Fibroblast of skin of left quadriceps (primary cell): ENCODE measurements around the gene LOXL4.

Source experiments
- DNase-seq, 2 experiments: peaks; one replicate each; pipeline ENCODE4 v3.0.0-alpha.2; 2013; ENCODE audit warnings: low read depth in 2 of 2

The LOXL4 gene

DNA sequence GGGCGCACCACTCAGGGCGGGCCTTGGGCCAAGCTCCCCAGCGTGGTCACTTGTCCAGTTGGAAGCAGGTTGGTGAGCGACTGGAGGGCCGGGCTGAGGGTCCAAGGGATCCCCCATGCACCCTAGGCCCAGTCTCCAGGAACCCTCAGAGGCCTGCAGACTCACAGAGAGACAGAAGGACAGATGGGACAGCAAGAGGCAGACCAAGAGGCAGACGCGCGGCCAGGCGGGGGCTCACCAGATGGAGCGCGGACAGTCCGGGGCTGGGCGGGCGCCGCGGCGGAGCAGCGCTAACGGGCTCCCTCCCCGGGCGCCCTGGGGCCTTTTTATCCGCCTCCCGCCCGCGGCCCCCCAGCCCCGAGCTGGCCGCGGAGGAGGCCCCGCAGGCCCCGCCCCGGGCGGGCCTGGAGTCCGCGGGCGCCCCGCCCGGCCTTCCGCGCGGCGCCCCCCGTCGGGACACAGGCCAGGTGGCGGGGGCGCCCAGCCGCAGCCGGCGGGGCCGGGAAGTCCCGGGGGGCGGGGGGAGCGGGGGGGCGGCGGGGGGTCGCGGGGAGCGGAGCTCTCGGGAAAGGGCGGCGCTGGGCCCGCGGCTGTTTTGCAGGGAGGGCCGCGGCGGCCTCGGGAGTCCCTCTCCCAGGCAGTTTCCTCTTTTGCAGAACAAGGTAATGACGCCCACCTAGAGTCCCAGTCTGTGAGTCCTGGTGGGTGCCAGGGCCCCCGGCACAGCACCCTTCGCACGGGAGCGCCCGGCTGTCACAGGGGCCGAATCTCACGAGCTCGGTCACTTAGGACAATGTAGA, at the start of gene LOXL4:
Gene LOXL4 (minus strand): TSS at position 301 of the 800 bp plus-strand sequence. CDS start 5,175 bp downstream, outside the sequence.
- DNase-seq = no peak

DNA sequence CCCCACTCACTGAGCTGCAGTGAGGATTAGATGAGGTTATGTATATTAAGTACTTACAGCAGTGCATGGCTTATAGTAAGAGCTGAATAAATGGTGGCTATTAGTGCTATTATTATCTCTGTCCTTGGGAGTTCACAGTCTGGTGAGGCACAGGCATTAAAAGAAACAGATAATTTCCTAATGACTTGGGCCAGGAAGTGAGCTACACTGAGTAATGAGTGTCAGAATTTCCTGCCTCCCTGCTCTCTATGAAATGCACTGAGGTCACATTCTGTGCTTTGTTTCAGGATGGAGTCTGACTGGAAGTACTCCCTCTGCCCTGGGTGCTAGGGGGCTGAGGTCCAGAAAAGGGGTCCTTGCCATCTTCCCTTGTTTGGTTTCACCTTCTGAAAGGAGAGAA, 48.7 kb upstream of the LOXL4 start:
- DNase-seq = no peak

GRCh38 chr10:98316170-98316569, 48.2 kb upstream of the LOXL4 start:
- no peak for DNase-seq

GRCh38 chr10:98314532-98315284, 46.7 kb upstream of the LOXL4 start:
- DNase-seq = no peak

- DNase-seq = no peak
These were observed 45.6 kb upstream of the LOXL4 start for GRCh38 chr10:98313598-98313997.

DNA sequence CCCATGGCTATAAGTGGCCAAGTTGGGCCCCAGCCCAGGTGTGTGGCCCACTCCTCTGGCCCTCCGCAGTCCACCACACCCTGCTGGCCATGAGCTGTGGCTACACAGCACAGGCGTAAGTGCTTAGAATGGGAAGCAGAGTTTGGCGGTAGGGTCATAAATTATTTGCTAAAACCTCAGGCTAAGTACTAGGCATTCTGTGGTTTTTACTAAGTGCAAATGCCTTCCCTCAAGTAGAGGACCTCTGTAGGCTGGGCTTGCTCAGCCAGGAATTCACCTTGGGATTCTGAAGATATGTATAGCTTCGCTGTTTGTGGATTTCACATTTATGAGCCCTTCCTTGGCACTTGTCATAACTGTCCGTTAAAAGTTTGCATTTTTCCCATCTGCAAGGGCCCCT, 44.8 kb upstream of the LOXL4 start:
- DNase-seq = no peak

- DNase-seq = no peak
These were observed 44.4 kb upstream of the LOXL4 start for GRCh38 chr10:98312349-98312748.

GRCh38 chr10:98310701-98311100, 42.7 kb upstream of the LOXL4 start:
- DNase-seq = no peak

GRCh38 chr10:98309366-98310355, 41.7 kb upstream of the LOXL4 start:
- peak; percentile 73 to 77 for DNase-seq

- DNase-seq = no peak
These were observed 40.8 kb upstream of the LOXL4 start for GRCh38 chr10:98308669-98309365.

DNA sequence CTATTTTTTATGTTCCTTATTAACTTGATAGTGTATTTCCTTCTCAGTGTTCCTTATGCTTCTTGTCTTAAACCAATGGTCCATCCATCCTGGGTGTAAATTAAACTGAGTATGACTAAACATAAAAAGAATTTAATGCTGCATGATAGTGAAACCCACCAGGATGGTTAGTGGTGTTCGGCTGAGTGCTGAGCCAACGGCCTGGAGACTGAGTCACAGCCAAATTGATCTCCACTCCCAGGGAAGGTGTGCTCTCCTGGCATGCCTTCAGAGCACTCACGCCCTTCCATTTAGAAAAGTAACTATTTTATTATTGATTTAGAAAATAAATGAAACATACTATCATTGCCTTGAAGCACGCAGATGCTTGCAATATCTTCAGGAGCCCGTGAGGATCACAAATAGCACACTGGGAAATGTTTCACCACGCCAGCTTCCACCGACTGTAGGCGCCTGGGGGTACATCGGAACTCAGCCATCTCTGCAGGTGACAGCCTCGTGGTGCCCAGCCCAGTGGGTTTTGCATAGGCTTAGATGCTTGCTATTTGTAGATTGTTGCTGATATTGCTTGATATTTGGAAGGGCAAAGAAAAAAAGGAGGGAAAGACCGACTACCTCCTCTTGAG, 40.0 kb upstream of the LOXL4 start:
- DNase-seq = no peak

DNA sequence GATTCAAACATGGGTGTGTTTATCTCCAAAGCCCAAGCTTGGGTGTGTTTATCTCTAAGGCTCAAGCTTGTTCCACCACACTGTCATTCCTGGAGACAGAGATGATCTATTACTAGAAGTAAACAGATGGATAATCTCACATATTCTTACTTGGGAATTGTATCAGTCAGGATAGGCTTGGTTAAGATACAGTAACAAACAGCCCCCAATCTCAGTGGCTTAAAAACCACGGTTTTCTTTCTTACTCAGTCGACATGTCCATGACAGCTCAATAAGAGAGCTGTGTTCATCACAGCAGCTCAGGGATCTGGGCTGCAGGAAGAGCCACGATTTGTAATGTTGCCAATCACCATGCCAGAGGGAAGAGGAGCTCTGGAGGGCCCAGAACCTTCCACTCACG, 38.5 kb upstream of the LOXL4 start:
- DNase-seq = no peak

DNA sequence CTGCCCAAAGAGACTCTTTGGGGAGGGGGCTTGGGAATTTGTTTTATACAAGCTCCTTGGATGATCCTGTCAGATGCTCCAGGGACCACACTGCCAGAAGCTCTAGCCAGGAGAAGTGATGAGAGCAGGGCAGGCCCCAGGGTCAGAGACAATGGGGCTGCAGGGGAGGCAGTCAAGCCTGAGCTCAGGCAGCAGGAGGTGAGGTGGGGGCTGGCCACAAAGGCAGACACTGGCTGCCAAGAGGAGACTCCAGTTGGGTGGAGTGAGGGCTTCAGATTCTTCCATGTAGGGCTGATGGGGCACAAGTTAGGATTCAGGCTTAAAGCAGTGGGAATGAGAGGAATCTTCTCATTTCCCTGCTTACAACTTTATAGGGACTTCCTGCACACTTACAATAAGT, 35.6 kb upstream of the LOXL4 start:
- DNase-seq = no peak

GRCh38 chr10:98302741-98303365, 34.9 kb upstream of the LOXL4 start:
- DNase-seq = no peak

- no peak for DNase-seq
These were observed 33.8 kb upstream of the LOXL4 start for GRCh38 chr10:98301664-98302319.

GRCh38 chr10:98300526-98301229, 32.7 kb upstream of the LOXL4 start:
- DNase-seq = no peak

DNA sequence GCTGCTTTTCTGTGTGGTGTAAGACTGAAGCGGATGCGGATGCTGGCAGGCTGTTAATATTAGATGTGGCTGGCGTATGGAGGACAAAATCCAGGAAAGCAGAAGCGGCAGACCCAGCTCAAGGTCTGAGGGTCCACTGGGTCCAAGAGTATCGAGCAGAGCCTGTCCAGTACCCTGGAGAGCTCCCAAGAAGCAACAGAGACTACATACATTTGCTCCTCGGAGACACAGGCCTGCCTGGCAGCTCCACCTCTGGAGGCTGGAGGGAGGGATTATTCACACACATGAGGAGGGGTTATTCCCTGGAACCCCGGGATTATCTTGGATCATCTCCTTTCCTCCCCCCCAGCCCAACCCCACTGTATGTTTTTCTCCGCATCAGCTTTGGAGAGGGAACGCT, 31.3 kb upstream of the LOXL4 start:
- DNase-seq = no peak

- DNase-seq = no peak
These were observed 28.5 kb upstream of the LOXL4 start for GRCh38 chr10:98296524-98296923.

GRCh38 chr10:98295907-98296306, 27.9 kb upstream of the LOXL4 start:
- DNase-seq = no peak
